AG09309 (cell line): ENCODE results near the gene URB2.

Experiments used
- DNase-seq: peaks from one replicate; pipeline ENCODE4 v3.0.0-alpha.2; 2010; ENCODE audit warnings: low read depth
- H3K4me3 ChIP-seq: 2 replicates; pipeline ENCODE4 v1.5.1; 2011; ENCODE audit warnings: mild to moderate bottlenecking, low read depth, low read length, moderate library complexity; ENCODE audit not compliant: control insufficient read depth
- CTCF ChIP-seq: IDR thresholded peaks from 2 replicates; pipeline ENCODE4 v1.5.1; 2011; ENCODE audit warnings: mild to moderate bottlenecking, low read depth, low read length, inconsistent platforms; ENCODE audit not compliant: insufficient read depth, control insufficient read depth; ENCODE audit errors: missing control alignments

Gene URB2

GRCh38 chr1:229651546-229651945 is 25.5 kb downstream of the URB2 start:
- DNase-seq = no peak
- no peak for TF ChIP-seq CTCF

GRCh38 chr1:229653420-229653819 is 27.4 kb downstream of the URB2 start:
- no peak for DNase-seq
- no peak for TF ChIP-seq CTCF
- H3K4me3 ChIP-seq = no peak overlapping the region

More at GRCh38 chr1:229651546-229651945, 25.5 kb downstream of the URB2 start:
- H3K4me3 ChIP-seq = no peak overlapping the region

GRCh38 chr1:229655781-229656180 is 29.7 kb downstream of the URB2 start:
- TF ChIP-seq CTCF = no peak
- no peak for DNase-seq
- H3K4me3 ChIP-seq = no peak overlapping the region

- DNase-seq = no peak
- no peak for TF ChIP-seq CTCF
- H3K4me3 ChIP-seq = no peak overlapping the region
These were observed 32.1 kb downstream of the URB2 start for GRCh38 chr1:229657993-229658755.

- no peak overlapping the region for H3K4me3 ChIP-seq
- TF ChIP-seq CTCF = peak; percentile 93
- peak; percentile 21 for DNase-seq
These were observed 35.2 kb downstream of the URB2 start for GRCh38 chr1:229661022-229661877.

GRCh38 chr1:229661897-229662296 is 35.9 kb downstream of the URB2 start:
- no peak for TF ChIP-seq CTCF
- no peak overlapping the region for H3K4me3 ChIP-seq
- no peak for DNase-seq
